SK-N-MC (cell line): ENCODE measurements around the gene POFUT2.

ENCODE experiments used
- EZH2 ChIP-seq: fragments of 200-600 bp; sonication (generic); IDR thresholded peaks from one replicate; pipeline ENCODE4 v1.6.1; 2017; ENCODE audit warnings: antibody characterized with exemption
- POLR2AphosphoS5 ChIP-seq: IDR thresholded peaks from 2 replicates; pipeline ENCODE4 v1.6.1; 2012; ENCODE audit warnings: mild to moderate bottlenecking, low read depth, low read length, borderline replicate concordance

- TF ChIP-seq EZH2 (no peak), POLR2AphosphoS5 (no peak)
Observed at GRCh38 chr21:45283611-45284455, 3.9 kb downstream of the POFUT2 start.
